Pons (tissue), 1 donor: Measurements from ENCODE around the gene LSP1.
A peak's percentile ranks its signal among the peaks of the same experiment; 100 is the strongest.

Experiments used
- DNase-seq: peaks from one replicate; pipeline ENCODE4 v3.0.0-alpha.2; 2016; ENCODE audit warnings: low spot score

LSP1 gene

DNA sequence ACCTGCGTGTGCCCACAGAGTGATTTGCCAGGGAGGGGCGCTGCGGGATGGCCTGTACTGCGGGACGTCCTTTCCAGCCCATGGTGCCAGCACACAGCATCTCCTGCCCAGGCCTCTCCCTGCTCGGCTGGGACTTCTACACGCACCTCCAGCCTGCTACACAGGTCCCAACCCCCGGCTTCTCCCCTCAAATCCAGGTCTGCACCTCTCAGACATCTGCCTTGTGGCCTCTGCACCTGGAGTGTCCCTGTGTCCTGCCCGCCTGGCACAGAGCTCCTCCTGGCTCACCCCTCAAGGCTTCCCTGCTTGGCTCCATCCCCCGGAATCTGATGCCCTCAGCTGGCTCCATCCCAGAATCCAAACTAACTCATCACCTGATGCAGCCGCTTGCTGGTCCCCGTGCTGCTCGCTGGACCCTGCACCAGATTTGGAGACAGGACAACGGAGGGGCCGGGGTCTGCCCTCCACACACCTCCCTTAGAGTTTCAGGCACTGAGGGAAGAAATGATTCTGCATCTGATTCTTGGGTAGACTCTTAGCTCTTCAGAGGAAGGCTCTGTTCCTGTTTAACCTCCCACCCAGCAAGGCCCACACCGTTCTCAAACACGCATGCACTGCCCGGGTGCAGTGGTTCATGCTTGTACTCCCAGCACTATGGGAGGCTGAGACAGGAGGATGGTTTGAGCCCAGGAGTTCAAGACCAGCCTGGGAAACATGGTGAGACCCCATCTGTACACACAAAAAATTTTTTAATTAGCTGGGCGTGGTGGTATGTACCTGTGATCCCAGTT lies 4.0 kb upstream of the LSP1 start:
- no peak for DNase-seq

- no peak for DNase-seq
Measured at GRCh38 chr11:1851468-1852180, 1.3 kb upstream of the LSP1 start.

DNA sequence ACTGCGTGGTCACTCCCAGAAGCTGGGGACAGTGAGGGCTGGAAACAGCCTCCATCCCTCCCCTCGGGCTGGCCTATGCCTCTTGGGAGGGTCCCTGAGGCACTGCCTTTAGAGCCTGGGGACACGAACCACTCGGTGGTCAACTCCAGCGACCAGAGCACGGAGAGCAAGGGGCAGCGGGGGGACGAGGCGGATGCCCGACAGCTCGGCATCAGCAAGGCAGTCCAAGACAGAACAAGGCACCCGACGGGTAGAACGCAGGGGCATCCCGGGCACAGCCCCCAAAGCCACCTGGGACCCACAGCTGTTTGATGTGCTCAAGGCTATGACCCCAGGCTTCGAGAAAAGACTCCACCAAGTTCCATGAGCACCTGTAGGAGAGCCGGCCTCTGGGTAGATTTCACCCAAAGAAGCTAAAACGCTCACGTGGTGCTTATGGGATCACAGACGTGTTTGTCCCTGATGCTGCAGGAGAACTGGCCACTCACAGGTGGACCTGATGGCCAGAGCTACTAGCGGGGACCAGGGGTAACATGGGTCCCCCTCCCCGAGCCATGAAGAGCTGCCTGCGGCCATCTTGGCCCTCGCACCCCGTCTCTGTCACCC lies 510 bp upstream of the LSP1 start:
- no peak for DNase-seq

DNA sequence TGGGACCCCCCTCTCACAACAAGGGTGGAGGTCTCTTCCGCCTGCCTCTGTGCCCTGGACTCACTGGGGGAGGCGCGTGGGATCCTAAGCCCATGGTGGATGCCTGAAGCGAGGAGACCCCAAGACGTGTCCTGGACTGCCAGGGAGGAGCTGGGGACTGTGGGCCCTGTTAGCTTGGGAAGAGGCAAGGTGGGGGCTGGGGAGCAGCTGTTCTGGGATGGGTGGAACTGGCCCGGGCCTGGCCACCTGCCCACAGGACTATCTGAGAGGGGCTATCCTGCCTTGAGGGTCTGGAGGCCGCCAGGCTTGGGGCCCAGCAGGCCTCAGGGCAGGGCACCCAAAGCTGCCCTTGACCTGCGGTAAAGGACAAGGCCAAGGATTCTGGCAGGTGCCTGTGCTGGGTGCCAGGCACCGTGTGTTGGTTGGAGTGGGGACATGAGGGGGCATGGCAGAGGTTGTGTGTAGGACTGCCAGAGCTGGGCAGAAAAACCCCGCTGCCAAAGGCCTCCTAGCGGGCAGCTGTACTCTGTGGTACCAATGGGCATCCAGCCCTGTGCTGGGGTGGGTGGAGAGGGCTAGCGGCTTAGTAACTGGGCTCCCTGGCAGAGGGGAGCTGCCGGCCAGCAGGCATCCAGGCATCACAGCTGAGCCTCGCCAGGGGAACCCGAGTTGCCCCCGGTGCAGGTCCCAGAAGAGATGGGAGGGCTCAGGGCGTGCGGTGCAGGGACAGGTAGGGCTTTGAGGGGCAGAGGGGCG lies 670 bp downstream of the LSP1 start:
- no peak for DNase-seq

- no peak for DNase-seq
Measured at GRCh38 chr11:1854132-1854948, 1.5 kb downstream of the LSP1 start.

DNA sequence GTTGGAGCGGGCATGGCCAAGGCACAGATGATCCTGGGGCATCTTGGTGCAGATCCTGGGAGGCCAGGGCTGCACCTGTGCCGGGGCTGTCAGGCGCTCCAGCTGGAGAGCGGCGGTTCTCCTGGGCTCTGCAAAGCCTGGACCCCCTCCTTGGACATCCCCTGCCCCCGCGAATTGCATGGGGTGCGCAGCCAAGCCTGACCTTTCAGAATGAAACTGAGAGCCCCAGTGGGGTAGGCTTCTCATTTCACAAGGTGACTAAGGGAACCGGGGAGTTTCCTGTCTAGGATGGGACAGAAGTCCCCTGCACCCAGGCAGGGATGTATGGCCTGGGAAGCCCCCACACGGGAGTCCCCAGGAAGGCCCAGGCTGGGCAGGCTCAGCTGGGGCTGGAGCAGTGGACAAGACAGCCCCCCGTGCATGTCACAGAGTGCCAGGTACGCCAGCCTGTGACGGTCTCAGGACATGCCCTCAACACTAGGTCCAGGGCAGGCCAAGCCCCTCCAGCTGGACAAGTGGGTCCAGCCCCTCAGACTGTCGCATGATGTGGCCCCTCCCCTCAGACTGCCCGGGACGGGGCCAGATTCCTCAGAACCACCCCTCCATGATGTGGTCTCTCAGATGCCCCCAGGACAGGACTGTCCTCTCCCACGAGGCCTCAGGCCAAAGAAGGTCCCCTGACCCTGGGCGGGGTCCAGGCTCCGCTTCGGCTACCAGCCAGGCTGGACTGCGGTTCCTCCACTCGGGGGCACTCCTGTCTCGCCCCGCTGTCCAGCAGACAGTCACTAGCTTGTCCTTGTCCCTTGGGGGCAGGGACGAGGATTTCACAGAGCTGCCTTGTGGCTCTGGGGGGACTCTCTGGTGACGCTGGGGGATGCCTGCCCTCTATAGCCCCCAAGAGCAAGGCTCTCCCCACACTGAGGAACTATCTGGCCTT lies 2.3 kb downstream of the LSP1 start:
- no peak for DNase-seq

- no peak for DNase-seq
Measured at GRCh38 chr11:1855886-1856265, 3.0 kb downstream of the LSP1 start.

- DNase-seq, result no peak
Measured at GRCh38 chr11:1856306-1857005, 3.6 kb downstream of the LSP1 start.

DNA sequence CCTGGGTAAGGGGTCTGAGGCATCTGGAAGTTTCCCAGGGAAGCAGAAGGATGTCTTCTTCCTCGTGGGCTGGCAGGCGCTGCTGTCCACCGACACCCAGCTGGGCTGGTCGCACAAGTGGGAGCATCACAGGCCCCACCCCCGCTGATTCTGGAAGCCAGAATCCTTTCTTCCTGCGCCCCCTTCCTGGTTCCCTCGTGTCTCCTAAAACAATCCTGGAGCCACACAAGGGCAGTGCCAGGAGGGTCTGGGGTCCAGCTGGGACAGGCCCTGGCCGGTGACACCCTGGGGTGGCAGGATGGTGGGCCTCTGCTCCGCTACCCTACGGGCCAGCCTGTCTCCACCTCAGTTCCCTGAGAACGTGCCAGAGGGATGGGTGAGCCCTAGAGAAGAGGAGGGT lies 4.2 kb downstream of the LSP1 start:
- DNase-seq, result no peak

DNA sequence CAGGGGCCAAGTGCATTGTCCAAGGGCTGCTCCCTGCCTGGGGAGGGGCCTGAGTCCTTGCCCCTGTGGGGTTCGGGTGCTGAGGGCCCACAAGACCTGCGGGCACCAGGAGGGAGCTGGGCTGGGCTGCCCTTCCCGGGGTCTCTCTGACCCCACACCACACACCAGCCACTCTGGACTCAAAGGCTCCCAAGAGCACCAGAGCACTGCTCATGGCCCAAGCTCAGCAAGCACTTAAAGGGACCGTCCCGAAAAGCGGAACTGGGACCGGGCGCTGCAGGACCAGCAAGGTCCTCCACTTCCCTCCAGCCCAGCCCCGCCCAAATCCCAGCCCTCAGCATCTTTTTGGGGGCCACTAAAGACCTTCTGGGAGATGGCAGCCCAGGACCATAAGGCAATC lies 5.3 kb downstream of the LSP1 start:
- no peak for DNase-seq

GRCh38 chr11:1858576-1858975 lies 5.7 kb downstream of the LSP1 start:
- no peak for DNase-seq

DNA sequence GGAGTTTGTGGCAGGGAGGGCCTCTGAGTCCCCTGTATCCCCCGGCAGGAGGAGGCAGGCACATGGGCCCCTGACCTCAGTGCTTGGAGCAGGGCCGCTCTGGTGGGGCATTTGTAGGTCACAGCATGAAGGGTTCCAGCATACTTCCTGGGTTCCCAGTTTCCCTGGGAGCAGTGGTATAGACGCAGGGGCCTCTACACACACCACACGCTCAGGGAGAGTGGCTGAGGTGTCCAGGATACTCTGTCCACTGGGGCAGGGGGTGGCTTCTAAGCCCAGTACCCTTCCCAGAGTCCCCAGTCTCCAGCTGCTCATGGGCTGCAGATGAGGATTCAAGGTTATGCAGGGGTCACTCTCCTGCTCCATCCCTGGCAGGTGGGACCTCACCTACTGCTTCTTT lies 6.1 kb downstream of the LSP1 start:
- no peak for DNase-seq

GRCh38 chr11:1860108-1860507 lies 7.2 kb downstream of the LSP1 start:
- no peak for DNase-seq

DNA sequence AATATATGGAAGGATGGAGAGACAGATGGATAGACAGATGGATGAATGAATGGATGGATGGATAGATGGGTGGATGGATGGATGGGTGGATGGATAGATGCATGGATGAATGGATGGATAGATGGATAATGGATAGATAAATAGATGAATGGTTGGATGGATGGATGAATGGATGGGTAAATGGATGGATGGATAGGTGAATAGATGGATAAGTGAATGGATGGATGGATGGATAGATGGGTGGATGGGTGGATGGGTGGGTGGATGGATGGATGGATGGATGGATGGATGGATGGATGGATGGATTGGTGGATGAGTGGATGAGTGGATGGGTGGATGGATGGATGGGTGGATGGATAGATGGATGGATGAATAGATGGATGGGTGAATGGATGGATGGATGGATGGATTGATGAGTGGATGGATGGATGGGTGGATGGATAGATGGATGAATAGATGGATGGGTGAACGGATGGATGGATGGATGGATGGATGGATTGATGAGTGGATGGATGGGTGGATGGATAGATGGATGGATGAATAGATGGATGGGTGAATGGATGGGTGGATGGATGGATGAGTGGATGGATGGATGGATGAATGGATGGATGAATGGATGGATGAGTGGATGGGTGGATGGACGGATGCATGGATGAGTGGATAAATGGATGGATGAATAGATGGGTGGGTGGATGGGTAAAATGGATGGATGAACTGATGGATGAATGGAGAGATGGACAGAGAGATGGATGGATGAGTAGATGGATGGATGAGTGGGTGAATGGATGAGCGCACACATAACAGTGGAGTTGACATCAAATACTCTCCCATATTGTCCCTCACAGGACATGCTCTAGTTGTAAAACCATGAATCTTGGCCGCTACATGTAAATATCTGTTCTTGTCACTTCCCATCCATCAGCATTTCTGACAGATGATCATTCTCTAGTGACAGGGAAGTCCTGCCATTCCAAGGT lies 8.8 kb downstream of the LSP1 start:
- DNase-seq, result no peak

DNA sequence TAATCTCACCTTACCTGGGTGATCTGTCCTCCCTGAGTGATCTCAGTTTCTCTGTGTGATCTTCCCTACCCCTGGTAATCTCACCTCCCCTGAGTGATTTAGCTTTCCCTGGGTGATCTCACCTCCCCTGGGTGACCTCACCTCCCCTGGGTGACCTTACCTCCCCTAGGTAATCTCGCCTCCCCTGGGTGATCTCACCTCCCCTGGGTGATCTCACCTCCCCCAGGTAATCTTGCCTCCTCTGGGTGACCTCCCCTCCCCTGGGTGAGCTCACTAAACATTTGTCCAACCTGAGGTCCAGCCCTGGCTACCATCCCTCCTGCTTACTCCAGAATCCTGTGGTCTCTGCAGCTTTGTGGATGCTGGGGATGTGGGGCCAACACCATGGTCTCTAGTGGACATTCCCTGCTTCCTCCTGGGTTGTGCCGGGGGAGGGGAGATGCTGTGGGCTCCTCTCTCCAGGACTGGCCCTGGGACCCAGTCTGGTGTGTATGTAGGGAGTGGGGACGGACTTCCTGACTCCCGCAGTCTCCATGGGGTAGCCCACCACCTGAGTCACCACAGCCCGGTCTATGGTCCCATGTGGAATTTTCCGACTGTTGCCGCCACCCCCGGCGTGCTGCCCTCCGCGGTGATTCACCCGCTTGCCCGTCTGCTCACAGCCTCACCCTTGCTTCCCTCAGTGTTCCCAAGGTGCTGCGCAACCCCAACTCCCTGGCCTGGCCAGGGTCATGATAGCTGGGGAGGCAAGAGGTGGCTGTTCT lies 9.9 kb downstream of the LSP1 start:
- no peak for DNase-seq

GRCh38 chr11:1863352-1864216 lies 10.7 kb downstream of the LSP1 start:
- DNase-seq, result peak; percentile 69

DNA sequence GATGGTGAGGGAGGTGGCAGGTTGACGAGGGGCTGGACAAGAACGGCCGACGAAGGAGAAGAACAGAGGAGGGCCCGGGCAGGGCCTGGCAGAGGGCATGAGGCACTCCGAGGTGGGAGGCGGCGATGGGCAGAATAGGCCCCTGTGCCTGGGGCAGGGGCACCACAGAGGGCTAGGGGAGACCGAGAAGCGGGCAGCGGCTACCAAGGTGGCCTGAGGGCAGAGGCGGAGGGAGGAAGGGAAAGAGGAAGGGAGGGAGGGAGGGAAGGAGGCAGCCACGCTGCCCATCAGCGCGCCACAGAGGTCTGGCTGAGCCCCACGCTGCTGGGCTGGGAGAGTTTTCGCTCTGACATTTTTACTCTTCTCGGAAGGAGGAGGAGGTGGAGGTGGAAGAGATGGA lies 11.3 kb downstream of the LSP1 start:
- peak; percentile 10 for DNase-seq
